Endothelial cell of umbilical vein (primary cell): ENCODE data around the gene DDB1.

Source experiments
- CTCF ChIP-seq, 2 donors: IDR thresholded peaks; 1 replicate in 1 of 2; 2 replicates in 1 of 2; pipeline ENCODE4 v1.5.1; 2011; ENCODE audit warnings: low read length in 2 of 2, mild to moderate bottlenecking in 2 of 2, moderate library complexity in 2 of 2, control low read depth in 1 of 2, inconsistent platforms in 1 of 2, low read depth in 1 of 2; ENCODE audit not compliant: insufficient read depth in 1 of 2; ENCODE audit errors: extremely low read depth in 1 of 2
- EZH2 ChIP-seq: IDR thresholded peaks from 2 replicates; pipeline ENCODE4 v1.6.1; 2012; ENCODE audit warnings: borderline replicate concordance, low read depth, mild to moderate bottlenecking, moderate library complexity, low read length, inconsistent platforms; ENCODE audit not compliant: severe bottlenecking
- POLR2A ChIP-seq: IDR thresholded peaks from 2 replicates; pipeline ENCODE4 v1.6.1; 2012; ENCODE audit warnings: low read depth, mild to moderate bottlenecking, control low read depth, low read length
- POLR2AphosphoS5 ChIP-seq: IDR thresholded peaks from 2 replicates; pipeline ENCODE4 v1.6.1; 2012; ENCODE audit warnings: low read depth, mild to moderate bottlenecking, control low read depth, low read length, moderate library complexity; ENCODE audit not compliant: insufficient read depth

- TF ChIP-seq POLR2A, result no peak
- TF ChIP-seq CTCF (IDR thresholded peaks at IDR 0.05; ENCODE audit: extremely low read depth in 1 of 2, insufficient read depth in 1 of 2, low read depth in 1 of 2, low read length in 2 of 2), result no peak
- no peak for TF ChIP-seq POLR2AphosphoS5
- TF ChIP-seq EZH2, result no peak
These were observed 2.4 kb upstream of the DDB1 start for GRCh38 chr11:61335355-61335710.
